ENCODE data around the gene CHAD. TPM values are rescaled to one million over a fixed set of nuclear protein-coding genes. Genes with fewer than 3 reads are reported as not detected.

CHAD gene
- total and polyA plus RNA-seq, 2 of the 13 experiments (the other 11 are each of a cell fraction or from before 2014, with no cell fraction given): 1.4 TPM; not detected in 1

DNA sequence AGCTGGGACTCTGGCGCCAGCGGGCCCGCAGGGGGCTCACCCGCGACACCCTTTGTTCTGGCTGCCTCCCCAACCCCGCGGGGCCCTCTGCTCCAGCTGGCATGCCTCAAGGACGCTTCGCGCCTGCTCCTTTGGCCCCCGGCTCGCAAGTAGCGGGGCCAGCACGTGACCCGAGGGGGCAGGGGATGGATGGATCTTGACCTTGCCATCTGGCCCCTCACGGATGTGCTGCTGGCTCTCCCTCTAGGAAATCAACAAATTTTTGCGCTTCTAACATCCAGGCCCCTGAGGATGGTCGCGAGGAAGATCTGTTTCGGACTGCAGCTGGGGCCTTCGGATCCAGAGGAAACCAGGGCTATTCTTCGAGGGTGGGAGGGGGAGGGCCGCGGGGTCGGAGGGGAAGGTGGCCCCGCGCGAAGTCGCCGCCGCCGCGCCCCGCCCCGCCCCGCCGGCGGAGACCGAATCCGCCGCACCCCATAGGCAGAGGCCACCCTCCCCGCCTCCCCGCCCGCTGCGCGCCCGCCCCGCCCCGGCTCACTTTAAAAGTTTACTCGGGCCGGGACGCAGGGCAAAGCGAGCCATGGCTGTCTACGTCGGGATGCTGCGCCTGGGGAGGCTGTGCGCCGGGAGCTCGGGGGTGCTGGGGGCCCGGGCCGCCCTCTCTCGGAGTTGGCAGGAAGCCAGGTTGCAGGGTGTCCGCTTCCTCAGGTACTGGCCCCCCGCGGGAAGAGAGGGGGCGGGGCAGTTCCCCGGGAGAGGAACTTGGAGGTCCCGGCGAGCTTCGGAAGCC is 42.8 kb downstream of the CHAD start, which contains the start of gene ACSF2 (continued):
- TF ChIP-seq, protein P1, sequence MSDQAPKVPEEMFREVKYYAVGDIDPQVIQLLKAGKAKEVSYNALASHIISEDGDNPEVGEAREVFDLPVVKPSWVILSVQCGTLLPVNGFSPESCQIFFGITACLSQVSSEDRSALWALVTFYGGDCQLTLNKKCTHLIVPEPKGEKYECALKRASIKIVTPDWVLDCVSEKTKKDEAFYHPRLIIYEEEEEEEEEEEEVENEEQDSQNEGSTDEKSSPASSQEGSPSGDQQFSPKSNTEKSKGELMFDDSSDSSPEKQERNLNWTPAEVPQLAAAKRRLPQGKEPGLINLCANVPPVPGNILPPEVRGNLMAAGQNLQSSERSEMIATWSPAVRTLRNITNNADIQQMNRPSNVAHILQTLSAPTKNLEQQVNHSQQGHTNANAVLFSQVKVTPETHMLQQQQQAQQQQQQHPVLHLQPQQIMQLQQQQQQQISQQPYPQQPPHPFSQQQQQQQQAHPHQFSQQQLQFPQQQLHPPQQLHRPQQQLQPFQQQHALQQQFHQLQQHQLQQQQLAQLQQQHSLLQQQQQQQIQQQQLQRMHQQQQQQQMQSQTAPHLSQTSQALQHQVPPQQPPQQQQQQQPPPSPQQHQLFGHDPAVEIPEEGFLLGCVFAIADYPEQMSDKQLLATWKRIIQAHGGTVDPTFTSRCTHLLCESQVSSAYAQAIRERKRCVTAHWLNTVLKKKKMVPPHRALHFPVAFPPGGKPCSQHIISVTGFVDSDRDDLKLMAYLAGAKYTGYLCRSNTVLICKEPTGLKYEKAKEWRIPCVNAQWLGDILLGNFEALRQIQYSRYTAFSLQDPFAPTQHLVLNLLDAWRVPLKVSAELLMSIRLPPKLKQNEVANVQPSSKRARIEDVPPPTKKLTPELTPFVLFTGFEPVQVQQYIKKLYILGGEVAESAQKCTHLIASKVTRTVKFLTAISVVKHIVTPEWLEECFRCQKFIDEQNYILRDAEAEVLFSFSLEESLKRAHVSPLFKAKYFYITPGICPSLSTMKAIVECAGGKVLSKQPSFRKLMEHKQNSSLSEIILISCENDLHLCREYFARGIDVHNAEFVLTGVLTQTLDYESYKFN (CRISPR knock-in tag; conservative IDR thresholded peaks at IDR 0.05): peak; percentile 36; the same call in 1 of the 2 replicates
- TF ChIP-seq, protein P2, sequence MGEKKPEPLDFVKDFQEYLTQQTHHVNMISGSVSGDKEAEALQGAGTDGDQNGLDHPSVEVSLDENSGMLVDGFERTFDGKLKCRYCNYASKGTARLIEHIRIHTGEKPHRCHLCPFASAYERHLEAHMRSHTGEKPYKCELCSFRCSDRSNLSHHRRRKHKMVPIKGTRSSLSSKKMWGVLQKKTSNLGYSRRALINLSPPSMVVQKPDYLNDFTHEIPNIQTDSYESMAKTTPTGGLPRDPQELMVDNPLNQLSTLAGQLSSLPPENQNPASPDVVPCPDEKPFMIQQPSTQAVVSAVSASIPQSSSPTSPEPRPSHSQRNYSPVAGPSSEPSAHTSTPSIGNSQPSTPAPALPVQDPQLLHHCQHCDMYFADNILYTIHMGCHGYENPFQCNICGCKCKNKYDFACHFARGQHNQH (CRISPR knock-in tag; IDR thresholded peaks at IDR 0.05): 0 out of 2 replicates have a peak, but pooled peaks have one; percentile 23
- 0 out of 2 replicates have a peak, but pooled peaks have one; percentile 21 for TF ChIP-seq PHF21A (CRISPR knock-in tag; IDR thresholded peaks at IDR 0.05)
- TF ChIP-seq ZNF496 (CRISPR knock-in tag; IDR thresholded peaks at IDR 0.05; ENCODE audit: insufficient replicate concordance): no peak
- TF ChIP-seq SP140L (CRISPR knock-in tag; IDR thresholded peaks at IDR 0.05; ENCODE audit: borderline replicate concordance): 0 out of 2 replicates have a peak, but pooled peaks have one; percentile 15
- no peak for TF ChIP-seq FOXP1 (IDR thresholded peaks at IDR 0.05)
- TF ChIP-seq FOXP1 (CRISPR knock-in tag; IDR thresholded peaks at IDR 0.05): no peak
- TF ChIP-seq, protein P3, sequence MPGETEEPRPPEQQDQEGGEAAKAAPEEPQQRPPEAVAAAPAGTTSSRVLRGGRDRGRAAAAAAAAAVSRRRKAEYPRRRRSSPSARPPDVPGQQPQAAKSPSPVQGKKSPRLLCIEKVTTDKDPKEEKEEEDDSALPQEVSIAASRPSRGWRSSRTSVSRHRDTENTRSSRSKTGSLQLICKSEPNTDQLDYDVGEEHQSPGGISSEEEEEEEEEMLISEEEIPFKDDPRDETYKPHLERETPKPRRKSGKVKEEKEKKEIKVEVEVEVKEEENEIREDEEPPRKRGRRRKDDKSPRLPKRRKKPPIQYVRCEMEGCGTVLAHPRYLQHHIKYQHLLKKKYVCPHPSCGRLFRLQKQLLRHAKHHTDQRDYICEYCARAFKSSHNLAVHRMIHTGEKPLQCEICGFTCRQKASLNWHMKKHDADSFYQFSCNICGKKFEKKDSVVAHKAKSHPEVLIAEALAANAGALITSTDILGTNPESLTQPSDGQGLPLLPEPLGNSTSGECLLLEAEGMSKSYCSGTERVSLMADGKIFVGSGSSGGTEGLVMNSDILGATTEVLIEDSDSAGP (CRISPR knock-in tag; IDR thresholded peaks at IDR 0.05; ENCODE audit: borderline replicate concordance): peak; percentile 13; the same call in 1 of the 2 replicates
- TF ChIP-seq, protein P4, sequence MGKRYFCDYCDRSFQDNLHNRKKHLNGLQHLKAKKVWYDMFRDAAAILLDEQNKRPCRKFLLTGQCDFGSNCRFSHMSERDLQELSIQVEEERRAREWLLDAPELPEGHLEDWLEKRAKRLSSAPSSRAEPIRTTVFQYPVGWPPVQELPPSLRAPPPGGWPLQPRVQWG (CRISPR knock-in tag; IDR thresholded peaks at IDR 0.05; ENCODE audit: borderline replicate concordance, low read depth): no peak
- TF ChIP-seq, protein P5, sequence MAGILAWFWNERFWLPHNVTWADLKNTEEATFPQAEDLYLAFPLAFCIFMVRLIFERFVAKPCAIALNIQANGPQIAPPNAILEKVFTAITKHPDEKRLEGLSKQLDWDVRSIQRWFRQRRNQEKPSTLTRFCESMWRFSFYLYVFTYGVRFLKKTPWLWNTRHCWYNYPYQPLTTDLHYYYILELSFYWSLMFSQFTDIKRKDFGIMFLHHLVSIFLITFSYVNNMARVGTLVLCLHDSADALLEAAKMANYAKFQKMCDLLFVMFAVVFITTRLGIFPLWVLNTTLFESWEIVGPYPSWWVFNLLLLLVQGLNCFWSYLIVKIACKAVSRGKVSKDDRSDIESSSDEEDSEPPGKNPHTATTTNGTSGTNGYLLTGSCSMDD (CRISPR knock-in tag; IDR thresholded peaks at IDR 0.05): no peak
- no peak for TF ChIP-seq MLLT10 (CRISPR knock-in tag; IDR thresholded peaks at IDR 0.05)
- TF ChIP-seq ATF7 (IDR thresholded peaks at IDR 0.05): no peak
- no peak for TF ChIP-seq ATF7 (CRISPR knock-in tag; IDR thresholded peaks at IDR 0.05)
- TF ChIP-seq, protein P6, sequence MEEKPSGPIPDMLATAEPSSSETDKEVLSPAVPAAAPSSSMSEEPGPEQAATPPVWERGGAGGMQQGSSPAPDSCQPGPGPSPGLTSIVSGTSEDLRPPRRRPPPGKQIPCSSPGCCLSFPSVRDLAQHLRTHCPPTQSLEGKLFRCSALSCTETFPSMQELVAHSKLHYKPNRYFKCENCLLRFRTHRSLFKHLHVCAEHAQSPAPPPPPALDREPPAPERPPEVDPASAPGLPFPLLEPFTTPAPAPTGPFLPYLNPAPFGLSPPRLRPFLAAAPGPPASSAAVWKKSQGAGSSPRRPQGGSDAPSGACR (CRISPR knock-in tag; IDR thresholded peaks at IDR 0.05): no peak
- TF ChIP-seq POLR2G (IDR thresholded peaks at IDR 0.05; ENCODE audit: low read depth, low read length): peak; percentile 71
- TF ChIP-seq, protein P7, sequence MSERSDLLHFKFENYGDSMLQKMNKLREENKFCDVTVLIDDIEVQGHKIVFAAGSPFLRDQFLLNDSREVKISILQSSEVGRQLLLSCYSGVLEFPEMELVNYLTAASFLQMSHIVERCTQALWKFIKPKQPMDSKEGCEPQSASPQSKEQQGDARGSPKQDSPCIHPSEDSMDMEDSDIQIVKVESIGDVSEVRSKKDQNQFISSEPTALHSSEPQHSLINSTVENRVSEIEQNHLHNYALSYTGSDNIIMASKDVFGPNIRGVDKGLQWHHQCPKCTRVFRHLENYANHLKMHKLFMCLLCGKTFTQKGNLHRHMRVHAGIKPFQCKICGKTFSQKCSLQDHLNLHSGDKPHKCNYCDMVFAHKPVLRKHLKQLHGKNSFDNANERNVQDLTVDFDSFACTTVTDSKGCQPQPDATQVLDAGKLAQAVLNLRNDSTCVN (CRISPR knock-in tag; IDR thresholded peaks at IDR 0.05; ENCODE audit: borderline replicate concordance): no peak
- no peak; the same call in 1 of the 2 replicates for TF ChIP-seq ZNF605 (CRISPR knock-in tag; IDR thresholded peaks at IDR 0.05)
- no peak for TF ChIP-seq NPAS2 (CRISPR knock-in tag; IDR thresholded peaks at IDR 0.05; ENCODE audit: borderline replicate concordance)
- no peak for TF ChIP-seq TRIM24 (CRISPR knock-in tag; IDR thresholded peaks at IDR 0.05)
